IgD-negative memory B cell (primary cell): ENCODE measurements around the gene NLRP1. TPM values are rescaled to one million over a fixed set of nuclear protein-coding genes. Genes with fewer than 3 reads are reported as not detected.

Experiments used
- H3K27ac Mint-ChIP-seq, 3 donors: one replicate each; pipeline ENCODE4 v1.8.0; 2020 to 2022; ENCODE audit warnings: mild to moderate bottlenecking in 3 of 3, mixed read lengths in 3 of 3, moderate library complexity in 1 of 3
- H3K27me3 Mint-ChIP-seq: one replicate; pipeline ENCODE4 v1.8.0; 2021; ENCODE audit warnings: mixed read lengths
- H3K36me3 Mint-ChIP-seq: one replicate; pipeline ENCODE4 v1.8.0; 2020; ENCODE audit warnings: mild to moderate bottlenecking, mixed read lengths
- H3K4me1 Mint-ChIP-seq, 3 donors: one replicate each; pipeline ENCODE4 v1.8.0; 2020 to 2022; ENCODE audit warnings: mixed read lengths in 3 of 3, mild to moderate bottlenecking in 1 of 3
- H3K4me3 Mint-ChIP-seq, 4 donors: one replicate each; pipeline ENCODE4 v1.8.0; 2020 to 2022; ENCODE audit warnings: mild to moderate bottlenecking in 4 of 4, mixed read lengths in 4 of 4, moderate library complexity in 3 of 4
- H3K9me3 Mint-ChIP-seq, 3 donors: one replicate each; pipeline ENCODE4 v1.8.0; 2020 to 2021; ENCODE audit warnings: mixed read lengths in 3 of 3, mild to moderate bottlenecking in 1 of 3
- polyA plus RNA-seq: library from polyadenylated mRNA; unstranded; fragments of 300-500 nt; fragmentation: Illumina TruSeq; gene quantifications from one replicate; pipeline ENCODE4 v1.2.3, GENCODE V29; 2021

The NLRP1 gene
- 24.3 TPM for polyA plus RNA-seq

DNA sequence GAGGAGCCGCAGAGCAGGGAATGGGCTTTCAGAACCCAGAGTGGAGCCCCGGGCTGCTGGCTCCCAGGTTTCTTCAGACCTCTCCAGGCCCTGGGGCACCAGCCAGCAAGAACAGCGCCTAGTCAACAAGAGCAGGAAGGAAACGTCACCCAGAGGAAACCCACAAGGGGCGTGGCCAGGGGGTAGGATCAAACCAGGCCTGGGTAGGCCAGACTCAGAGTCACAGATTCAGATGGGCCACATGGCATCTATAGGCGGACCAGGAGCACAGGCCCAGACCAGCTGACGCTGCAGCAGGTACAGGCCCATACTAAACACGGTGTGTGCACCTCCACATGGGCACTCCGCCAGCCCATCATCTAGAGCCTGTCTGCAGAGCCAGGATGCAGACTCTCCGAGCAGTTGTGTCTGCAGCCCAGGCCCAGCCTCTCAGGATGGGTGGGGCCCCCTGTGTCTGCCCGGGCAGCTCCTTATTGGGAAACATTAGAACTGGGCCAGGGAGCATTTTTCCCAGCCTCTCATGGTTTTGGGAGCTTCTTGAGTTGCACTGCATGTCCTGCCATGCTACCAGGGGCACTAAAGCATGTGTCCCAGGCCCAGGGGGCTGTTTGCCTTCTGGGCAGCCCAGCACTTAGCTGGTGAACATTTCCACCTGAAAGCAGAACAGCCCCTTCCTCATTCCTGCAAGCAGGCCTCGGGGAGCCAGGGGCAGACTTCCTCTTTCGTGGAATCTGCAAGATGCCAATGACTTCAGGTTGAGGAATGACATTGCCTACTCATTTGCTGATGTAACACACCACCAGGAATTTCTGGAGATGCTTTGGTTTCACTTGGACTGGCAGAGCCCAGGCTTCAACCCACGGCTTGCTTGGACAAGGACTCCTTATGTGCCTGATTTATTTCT, at the start of gene NLRP1:
NLRP1 (minus strand) TSS at position 127 of the 904 bp plus-strand sequence. CDS start 552 bp downstream, outside the sequence.
- peak within 1 kb of the TSS; percentile 90 to 99 (median 97) for H3K4me3 Mint-ChIP-seq

DNA sequence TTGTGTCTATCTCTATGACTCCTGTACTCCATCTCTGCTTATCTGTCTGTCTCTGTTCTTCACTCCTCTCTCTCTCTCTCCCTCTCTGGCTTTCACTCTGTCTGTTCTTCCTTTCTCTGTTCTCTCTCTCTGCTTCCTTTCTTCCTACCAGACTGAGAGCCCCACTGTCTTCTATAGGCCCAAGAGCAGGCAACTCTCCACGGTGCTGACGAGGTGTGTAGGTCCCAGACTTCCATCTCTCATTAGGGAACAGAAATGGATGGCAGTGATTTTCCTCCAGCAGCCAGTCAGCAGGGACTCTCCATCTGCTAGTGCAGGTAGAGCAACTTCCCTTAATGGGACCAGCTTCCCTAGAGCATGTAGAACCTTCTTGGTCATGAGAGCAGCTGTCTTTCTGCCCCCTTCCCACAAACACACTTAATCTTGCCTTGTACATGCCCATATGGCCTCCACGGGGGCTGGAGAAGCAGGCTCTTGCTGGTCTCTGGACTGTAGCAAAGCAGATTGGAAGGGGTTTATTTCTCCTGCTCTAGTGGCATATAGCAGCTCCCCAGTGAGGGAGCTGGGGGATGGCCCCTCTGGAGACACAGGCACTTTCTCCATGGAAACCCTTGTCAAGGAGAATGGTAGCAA, 47.8 kb upstream of the NLRP1 start:
- H3K9me3 Mint-ChIP-seq: no peaks in the 10 kb centered on the region
- no peak overlapping the region for H3K4me3 Mint-ChIP-seq
- H3K36me3 Mint-ChIP-seq: no peaks in the 10 kb centered on the region
- H3K27me3 Mint-ChIP-seq: peaks cover 20% of the 10 kb centered on the region
- H3K4me1 Mint-ChIP-seq: no peaks in the 10 kb centered on the region
- no peak overlapping the region for H3K27ac Mint-ChIP-seq

More for the DNA sequence above, at the start of gene NLRP1:
- no peaks in the 10 kb centered on the region for H3K27me3 Mint-ChIP-seq
- peak within 1 kb of the TSS; percentile 87 to 100 (median 96) for H3K27ac Mint-ChIP-seq
- H3K9me3 Mint-ChIP-seq: no peaks in the 10 kb centered on the region
- H3K4me1 Mint-ChIP-seq: peaks cover 40 to 46% (median 45%) of the 10 kb centered on the region in 3 donors
- H3K36me3 Mint-ChIP-seq: peaks cover 8% of the 10 kb centered on the region

DNA sequence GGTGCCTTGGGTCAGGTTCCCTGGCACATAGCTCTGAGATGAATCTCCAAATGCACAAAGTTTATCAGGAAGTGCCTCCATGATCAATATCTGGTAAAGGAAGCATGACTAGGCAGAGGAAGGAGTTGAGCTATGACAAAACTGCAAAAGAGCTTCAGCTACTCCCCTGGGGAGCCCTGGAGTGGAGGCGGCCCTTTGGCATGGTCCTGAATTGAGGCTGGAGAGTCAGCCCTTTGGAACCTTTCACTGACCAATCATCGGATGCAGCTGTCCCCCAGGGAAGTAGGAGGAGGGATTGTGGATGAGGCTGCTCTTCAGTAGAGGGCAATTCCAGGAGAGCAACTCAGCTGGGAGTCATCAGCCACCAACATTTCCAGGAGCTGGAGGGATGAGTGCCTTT, 46.1 kb upstream of the NLRP1 start:
- no peaks in the 10 kb centered on the region for H3K36me3 Mint-ChIP-seq
- no peaks in the 10 kb centered on the region for H3K9me3 Mint-ChIP-seq
- no peaks in the 10 kb centered on the region for H3K4me1 Mint-ChIP-seq
- H3K4me3 Mint-ChIP-seq: no peak overlapping the region
- peaks cover 21% of the 10 kb centered on the region for H3K27me3 Mint-ChIP-seq
- H3K27ac Mint-ChIP-seq: no peak overlapping the region

DNA sequence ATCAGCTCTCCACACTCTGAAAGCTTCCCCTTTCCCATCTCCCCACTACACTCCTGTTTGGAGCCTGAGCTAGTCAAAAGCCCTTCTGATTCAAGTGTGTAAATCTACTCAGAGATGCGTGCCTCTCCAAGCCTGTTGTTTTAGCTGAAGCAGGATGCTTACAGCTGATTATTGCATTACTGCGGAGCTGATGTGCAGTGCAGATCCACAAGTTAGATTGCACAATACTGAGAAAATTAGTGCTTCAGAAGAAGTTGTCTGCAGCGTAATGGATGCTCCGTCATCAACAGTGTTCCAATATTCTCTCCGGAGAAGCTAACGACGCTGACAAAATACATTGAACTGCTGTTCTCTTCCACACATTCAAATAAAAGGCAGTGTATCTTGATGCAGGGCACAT, 44.8 kb upstream of the NLRP1 start:
- Mint-ChIP-seq H3K9me3 (no peaks in the 10 kb centered on the region), H3K27ac (no peak overlapping the region), H3K27me3 (peaks cover 21% of the 10 kb centered on the region), H3K36me3 (no peaks in the 10 kb centered on the region), H3K4me1 (no peaks in the 10 kb centered on the region), H3K4me3 (no peak overlapping the region)

DNA sequence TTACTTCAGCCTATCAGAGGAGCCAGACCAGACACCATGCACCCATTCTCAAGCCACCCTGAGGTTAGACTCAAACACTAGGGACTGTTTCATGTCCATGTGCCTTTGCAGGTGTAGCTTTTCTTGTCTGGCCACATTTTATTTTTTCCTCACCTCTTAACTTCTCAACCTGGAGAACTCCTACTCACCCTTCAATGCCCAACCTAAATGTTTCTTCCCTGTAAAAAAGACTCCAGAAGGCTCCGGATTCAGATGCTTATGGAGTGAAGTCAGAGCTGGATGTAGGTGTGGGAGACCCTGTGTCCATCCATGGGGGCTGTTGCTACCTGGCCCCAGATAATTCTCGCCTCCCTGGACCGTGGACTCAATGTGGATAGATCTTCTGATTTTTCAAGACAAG, 44.0 kb upstream of the NLRP1 start:
- no peaks in the 10 kb centered on the region for H3K36me3 Mint-ChIP-seq
- H3K4me1 Mint-ChIP-seq: no peaks in the 10 kb centered on the region
- H3K9me3 Mint-ChIP-seq: no peaks in the 10 kb centered on the region
- H3K4me3 Mint-ChIP-seq: no peak overlapping the region
- no peak overlapping the region for H3K27ac Mint-ChIP-seq
- peaks cover 21% of the 10 kb centered on the region for H3K27me3 Mint-ChIP-seq

DNA sequence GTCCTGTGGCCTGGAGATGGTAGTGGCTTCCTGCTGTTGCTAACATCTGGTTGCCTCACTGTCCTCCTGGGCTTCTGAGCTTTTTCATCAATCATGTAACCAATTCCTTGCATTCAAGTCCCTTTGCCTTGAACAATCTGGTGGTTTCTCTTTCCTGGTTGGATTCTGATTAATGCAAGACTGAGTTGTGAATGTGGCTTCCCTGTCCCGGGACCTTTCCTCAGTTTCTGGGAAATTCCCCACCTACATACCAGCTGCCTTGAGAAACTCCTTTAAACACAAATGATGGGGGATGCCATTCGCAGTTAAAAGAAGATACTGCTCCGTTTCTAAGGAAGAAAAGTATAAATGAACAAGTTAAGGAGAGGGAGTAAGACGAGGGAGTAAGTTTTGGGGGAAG, 39.9 kb upstream of the NLRP1 start:
- H3K27ac Mint-ChIP-seq: no peak overlapping the region
- no peak overlapping the region for H3K4me3 Mint-ChIP-seq
- no peaks in the 10 kb centered on the region for H3K36me3 Mint-ChIP-seq
- H3K27me3 Mint-ChIP-seq: peaks cover 17% of the 10 kb centered on the region
- H3K9me3 Mint-ChIP-seq: no peaks in the 10 kb centered on the region
- no peaks in the 10 kb centered on the region for H3K4me1 Mint-ChIP-seq

DNA sequence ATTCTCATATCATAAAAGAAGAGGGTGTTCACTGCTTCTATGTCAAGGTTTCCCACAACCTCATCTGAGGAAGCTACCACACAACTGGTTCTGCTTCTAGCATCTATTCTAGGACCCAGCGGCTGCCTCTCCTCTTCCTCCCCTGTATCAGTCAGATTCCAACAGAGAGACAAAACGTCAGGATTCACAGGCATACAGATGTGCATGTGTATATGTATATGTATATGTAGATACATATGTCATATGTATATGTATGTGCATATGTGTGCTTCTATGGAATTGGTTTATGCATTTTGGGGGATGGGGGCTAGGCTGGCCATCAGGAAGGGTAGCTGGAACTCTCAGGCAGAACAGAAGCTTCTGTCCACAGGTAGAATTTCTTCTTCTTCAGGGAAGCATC, 37.4 kb upstream of the NLRP1 start:
- Mint-ChIP-seq H3K4me1 (no peaks in the 10 kb centered on the region), H3K4me3 (no peak overlapping the region), H3K9me3 (no peaks in the 10 kb centered on the region), H3K27me3 (peaks cover 11% of the 10 kb centered on the region), H3K27ac (no peak overlapping the region), H3K36me3 (no peaks in the 10 kb centered on the region)

DNA sequence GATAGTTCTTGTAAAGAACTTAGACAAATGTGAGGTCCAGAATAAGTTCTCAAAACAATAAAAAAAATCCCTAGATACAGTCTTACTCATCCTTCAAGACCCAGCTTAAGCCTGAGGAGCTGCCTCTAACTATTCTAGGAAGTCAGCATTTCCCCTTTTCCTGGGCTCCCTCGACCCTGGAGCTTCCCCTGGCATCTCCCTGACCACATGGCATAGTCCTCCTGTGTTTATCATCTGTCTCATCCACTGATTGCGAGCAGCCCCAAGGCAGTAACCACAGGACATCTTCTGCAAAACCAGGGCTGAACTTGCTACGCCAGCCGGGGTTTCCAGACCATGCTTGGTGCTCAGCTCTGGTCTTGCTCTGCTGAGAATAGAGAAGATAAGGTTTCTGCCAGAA, 36.7 kb upstream of the NLRP1 start:
- H3K27me3 Mint-ChIP-seq: peaks cover 7% of the 10 kb centered on the region
- no peaks in the 10 kb centered on the region for H3K36me3 Mint-ChIP-seq
- peak overlapping the region in 1 of 3 donors; percentile 21 for H3K27ac Mint-ChIP-seq
- H3K9me3 Mint-ChIP-seq: no peaks in the 10 kb centered on the region
- no peak overlapping the region for H3K4me3 Mint-ChIP-seq
- no peaks in the 10 kb centered on the region for H3K4me1 Mint-ChIP-seq

DNA sequence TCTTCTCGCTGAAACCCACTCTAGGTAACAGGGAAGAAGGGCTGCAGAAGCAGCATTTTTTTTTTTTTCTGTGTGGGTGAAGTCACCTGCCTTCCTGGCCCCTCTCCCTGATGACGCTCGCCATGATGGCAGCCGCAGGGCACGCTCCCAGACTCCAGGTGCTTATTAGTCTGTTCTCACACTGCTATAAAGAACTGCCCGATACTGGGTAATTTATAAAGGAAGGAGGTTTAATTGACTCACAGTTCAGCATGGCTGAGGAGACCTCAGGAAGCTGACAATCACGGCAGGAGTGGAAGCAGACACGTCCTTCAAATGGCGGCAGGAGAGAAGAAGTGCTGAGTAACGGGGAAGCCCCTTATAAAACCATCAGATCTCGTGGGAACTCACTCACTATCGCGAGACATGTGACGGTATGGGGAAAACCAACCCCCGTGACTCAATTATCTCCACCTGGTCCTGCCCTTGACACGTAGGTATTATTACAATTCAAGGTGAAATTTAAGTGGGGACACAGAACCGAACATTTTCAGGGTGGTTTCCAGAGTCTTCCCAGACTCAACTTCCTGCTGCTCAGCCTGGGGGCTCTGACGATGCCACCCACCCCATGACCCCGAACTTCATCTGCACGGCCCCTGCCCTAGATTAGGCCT, 34.9 kb upstream of the NLRP1 start:
- Mint-ChIP-seq H3K4me1 (no peaks in the 10 kb centered on the region), H3K4me3 (no peak overlapping the region), H3K36me3 (no peaks in the 10 kb centered on the region), H3K9me3 (no peaks in the 10 kb centered on the region), H3K27ac (no peak overlapping the region), H3K27me3 (peaks cover 6% of the 10 kb centered on the region)

DNA sequence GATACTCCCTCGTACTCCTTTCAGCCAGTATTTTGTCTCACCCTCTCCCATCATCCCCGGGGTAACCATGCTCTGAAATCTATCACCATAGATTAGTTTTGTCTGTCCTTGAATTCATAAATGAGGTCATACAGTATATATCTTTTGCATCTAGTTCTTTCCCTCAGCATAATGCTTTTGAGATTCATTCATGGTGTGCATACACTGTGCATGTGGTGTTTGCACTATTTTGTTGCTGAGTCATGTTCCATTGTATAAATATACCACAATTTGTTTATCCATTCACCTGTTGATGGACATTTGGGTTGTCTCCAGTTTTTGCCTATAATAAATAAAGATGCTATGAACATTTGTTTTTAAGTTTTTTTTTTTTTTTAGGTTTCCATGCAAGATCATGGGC, 34.2 kb upstream of the NLRP1 start:
- no peak overlapping the region for H3K4me3 Mint-ChIP-seq
- no peaks in the 10 kb centered on the region for H3K4me1 Mint-ChIP-seq
- no peaks in the 10 kb centered on the region for H3K9me3 Mint-ChIP-seq
- H3K27ac Mint-ChIP-seq: no peak overlapping the region
- H3K36me3 Mint-ChIP-seq: no peaks in the 10 kb centered on the region
- peaks cover 6% of the 10 kb centered on the region for H3K27me3 Mint-ChIP-seq

DNA sequence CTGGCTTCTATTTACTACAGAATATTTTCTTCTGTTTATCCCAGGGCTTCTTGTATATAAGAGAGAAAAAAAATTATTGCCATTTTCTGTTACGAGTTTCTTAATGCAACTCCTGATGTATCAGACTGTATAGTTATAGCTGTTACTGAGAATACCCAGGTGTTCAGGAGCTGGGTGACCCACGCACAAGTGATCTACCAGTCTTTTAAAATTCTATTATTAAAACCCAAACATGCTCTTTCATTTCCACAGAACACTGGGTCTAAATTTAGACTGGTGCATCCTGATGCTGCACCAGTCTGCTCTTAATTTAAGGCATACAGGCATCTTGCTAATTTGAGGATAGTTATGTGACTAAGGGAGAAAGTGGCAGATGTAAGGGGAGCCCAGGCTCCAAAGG, 31.2 kb upstream of the NLRP1 start:
- H3K9me3 Mint-ChIP-seq: no peaks in the 10 kb centered on the region
- H3K27me3 Mint-ChIP-seq: peaks cover 8% of the 10 kb centered on the region
- no peaks in the 10 kb centered on the region for H3K36me3 Mint-ChIP-seq

DNA sequence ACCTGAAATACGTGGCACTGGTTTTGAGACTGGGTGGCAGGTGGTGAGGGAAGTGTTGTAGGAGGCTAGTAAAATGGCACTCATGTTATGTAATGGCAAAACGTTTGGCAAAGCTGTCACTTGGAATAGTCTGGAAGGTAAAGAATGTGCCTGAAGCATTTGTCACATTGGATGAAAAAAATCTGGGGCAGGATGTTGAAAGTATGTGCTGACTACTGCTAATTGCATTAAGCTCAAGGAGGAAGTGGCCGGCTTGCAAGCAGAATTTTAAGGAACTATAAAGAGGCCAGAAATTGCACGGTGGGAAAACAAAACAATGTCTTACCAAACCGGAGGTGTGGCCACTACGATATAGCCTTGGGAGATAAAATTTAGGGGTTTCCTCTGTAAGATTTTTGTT, 26.6 kb upstream of the NLRP1 start:
- Mint-ChIP-seq H3K4me1 (peaks cover 0 to 7% (median 0%) of the 10 kb centered on the region in 3 donors), H3K9me3 (no peaks in the 10 kb centered on the region), H3K27me3 (peaks cover 10% of the 10 kb centered on the region), H3K4me3 (no peak overlapping the region), H3K36me3 (no peaks in the 10 kb centered on the region), H3K27ac (no peak overlapping the region)

More for the DNA sequence above, 31.2 kb upstream of the NLRP1 start:
- Mint-ChIP-seq H3K4me1 (peaks cover 0 to 7% (median 0%) of the 10 kb centered on the region in 3 donors), H3K4me3 (no peak overlapping the region), H3K27ac (no peak overlapping the region)

DNA sequence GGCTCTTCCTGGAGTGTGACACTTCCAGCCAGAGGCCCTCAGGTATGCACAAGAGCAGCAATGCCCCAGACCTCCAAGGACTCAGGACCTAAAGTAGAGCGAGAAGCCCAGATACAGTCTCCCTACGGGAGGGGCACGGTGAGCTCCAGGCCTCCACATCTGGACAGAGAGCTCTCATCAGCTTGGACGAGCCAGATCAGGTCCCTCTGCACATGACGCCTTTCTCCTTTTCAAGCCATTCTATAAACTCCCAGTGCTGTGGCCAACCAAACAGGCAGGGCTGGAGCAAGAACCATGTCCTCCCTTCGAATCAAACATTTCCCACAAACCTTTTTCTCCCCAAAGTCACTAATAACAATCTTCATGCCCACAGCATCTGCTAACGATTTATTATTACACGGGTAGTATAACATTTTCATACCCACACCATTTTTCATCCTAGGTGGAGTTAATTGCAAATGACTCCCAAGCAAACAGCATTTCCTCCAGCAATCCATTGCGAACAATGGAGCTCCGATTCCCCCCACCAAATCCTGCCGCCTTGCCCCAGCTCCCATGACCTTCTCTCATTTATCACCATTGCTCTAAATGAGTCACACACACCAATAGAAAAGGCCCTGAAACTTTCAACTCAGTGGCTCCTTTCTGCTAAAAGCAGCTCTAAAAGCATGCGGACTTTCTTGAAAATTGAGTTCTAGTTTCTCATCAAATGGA, 24.2 kb upstream of the NLRP1 start:
- Mint-ChIP-seq H3K9me3 (no peaks in the 10 kb centered on the region), H3K4me3 (no peak overlapping the region), H3K27me3 (peaks cover 10% of the 10 kb centered on the region), H3K4me1 (peaks cover 0 to 7% (median 0%) of the 10 kb centered on the region in 3 donors), H3K36me3 (no peaks in the 10 kb centered on the region), H3K27ac (no peak overlapping the region)

DNA sequence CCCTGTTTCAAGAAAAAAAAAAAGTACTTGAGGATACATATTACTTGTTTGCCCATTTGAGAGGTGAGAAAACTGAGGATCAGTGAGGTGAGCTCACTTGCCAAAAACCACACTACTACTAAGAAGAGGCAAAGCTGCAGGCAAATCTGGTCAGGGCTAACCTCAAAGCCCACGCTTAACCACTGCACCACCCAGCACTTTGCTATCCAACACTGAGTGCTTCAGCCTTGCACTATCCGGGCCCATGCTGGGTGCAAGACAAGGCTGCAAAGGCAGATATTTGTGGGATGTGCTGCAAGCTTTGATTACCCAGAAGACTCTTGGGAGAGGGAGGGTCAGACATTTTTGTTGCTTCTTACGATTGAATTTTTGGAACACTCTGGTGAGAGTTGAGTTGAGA, 23.6 kb upstream of the NLRP1 start:
- Mint-ChIP-seq H3K27me3 (peaks cover 8% of the 10 kb centered on the region), H3K9me3 (no peaks in the 10 kb centered on the region), H3K4me1 (peaks cover 0 to 7% (median 0%) of the 10 kb centered on the region in 3 donors), H3K36me3 (no peaks in the 10 kb centered on the region), H3K27ac (no peak overlapping the region), H3K4me3 (no peak overlapping the region)

DNA sequence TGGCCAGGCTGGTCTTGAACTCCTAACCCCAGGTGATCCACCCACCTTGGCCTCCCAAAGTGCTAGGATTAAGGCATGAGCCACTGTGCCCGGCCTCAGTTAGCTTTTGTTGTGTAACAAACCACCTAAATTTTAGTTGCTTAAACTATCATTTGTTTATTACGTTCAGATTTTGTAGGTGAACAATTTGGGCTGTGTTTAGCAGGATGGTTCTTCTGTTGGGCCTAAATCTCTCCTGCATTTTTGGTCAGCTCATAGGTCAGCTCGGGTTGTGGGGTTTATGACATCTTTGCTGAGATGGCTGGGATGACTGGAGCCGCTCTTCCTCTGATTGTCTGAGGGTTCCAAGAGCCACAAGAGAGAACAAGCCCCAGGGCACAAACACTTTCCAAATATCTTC, 21.1 kb upstream of the NLRP1 start:
- Mint-ChIP-seq H3K4me3 (no peak overlapping the region), H3K4me1 (no peaks in the 10 kb centered on the region), H3K36me3 (no peaks in the 10 kb centered on the region), H3K27me3 (peaks cover 19% of the 10 kb centered on the region), H3K9me3 (no peaks in the 10 kb centered on the region), H3K27ac (no peak overlapping the region)
